Esophagus muscularis mucosa (tissue), 3 donors: ENCODE measurements around the gene ZNF181.

Source experiments
- CTCF ChIP-seq, 3 experiments: fragments of 200-600 bp in 2 of 3; fragments of 450-650 bp in 1 of 3; sonication (generic) in 2 of 3; IDR thresholded peaks; one replicate each; pipeline ENCODE4 v1.5.1; 2017 to 2019; ENCODE audit warnings: antibody characterized with exemption in 3 of 3, mild to moderate bottlenecking in 2 of 3, moderate library complexity in 1 of 3
- EP300 ChIP-seq: sonication (generic); formaldehyde crosslinking; IDR thresholded peaks from one replicate; pipeline ENCODE4 v1.6.1; 2017; ENCODE audit warnings: antibody characterized with exemption

- TF ChIP-seq CTCF (IDR thresholded peaks at IDR 0.05) (no peak), EP300 (no peak)
Observed at GRCh38 chr19:34690372-34690771, 43.7 kb upstream of the ZNF181 start.
